Measurements from ENCODE around the gene USH2A. TPM values are rescaled to one million over a fixed set of nuclear protein-coding genes. Genes with fewer than 3 reads are reported as not detected.

Gene USH2A
- total RNA-seq, 1 experiment from 2014 or later, result not detected

DNA sequence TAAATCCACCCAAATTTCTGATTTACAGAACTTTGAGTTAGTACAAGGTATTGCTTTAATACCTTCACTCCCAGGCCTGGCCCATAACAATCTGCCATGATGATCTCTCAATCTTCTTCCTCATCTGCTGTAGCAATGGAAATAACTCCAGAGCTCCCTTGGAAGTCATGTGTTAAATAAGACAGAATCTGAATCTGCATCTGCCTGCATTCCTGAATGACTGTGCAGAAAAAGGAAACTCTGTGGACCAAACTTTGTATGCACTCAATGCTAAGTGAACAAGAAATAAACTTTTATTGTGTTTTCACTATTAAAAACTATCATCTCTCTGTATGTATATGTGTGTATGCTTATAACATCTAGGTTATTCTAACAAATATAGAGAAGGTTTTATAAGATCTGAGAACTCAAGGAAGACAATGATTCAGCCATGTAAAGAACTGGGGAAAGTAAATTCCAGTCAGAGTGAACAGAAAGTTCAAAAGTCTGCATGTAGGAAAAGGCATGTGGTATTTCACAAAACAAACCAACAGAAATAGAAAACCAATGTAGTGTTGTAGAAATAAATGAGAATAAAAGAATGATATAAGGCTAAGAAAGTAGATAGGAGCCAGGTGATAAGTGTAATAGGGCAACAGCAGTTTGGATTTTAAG lies 390.2 kb downstream of the USH2A start:
- no peak for DNase-seq (ENCODE audit: low read depth, low spot score)
- H3K4me3 ChIP-seq (replicated peaks in 1 of 2; ENCODE audit: low read depth in 1 of 2, low read length in 2 of 2), result no peak overlapping the region
- intact Hi-C loops (cut with micrococcal nuclease), result no loop called here
- ChIA-PET CTCF (no interaction called here), RAD21 (ENCODE audit: low non-redundant PET in 1 of 2, low total read pairs in 2 of 2, uncharacterized antibody in 2 of 2, unreplicated experiment in 2 of 2) (no interaction called here), POLR2A (no interaction called here)
- no peak overlapping the region for H3K27ac ChIP-seq (ENCODE audit: low read depth, low read length)
- H2AFZ ChIP-seq (ENCODE audit: low read depth, low read length, poor library complexity, severe bottlenecking), result no peak overlapping the region
- no peak overlapping the region for H3K9ac ChIP-seq (ENCODE audit: low read length)
- H3K9me2 ChIP-seq (ENCODE audit: insufficient read depth), result no peaks in the 10 kb centered on the region
- no peaks in the 10 kb centered on the region for H4K20me1 ChIP-seq (ENCODE audit: insufficient read depth)
- no TSS peak for BruUV-seq (replicated peaks)
- H3K27me3 ChIP-seq (ENCODE audit: insufficient read depth, low read length), result no peaks in the 10 kb centered on the region
- H3K4me2 ChIP-seq (ENCODE audit: low read length), result no peak overlapping the region
- H3K36me3 ChIP-seq (ENCODE audit: control insufficient read depth in 1 of 2, insufficient read depth in 2 of 2, low read length in 2 of 2), result no peaks in the 10 kb centered on the region
- TF ChIP-seq RAD21 (IDR thresholded peaks at IDR 0.05; ENCODE audit: low read depth) (no peak), SIN3A (IDR thresholded peaks at IDR 0.05; ENCODE audit: low read depth) (no peak)
- TF ChIP-seq, protein P1, sequence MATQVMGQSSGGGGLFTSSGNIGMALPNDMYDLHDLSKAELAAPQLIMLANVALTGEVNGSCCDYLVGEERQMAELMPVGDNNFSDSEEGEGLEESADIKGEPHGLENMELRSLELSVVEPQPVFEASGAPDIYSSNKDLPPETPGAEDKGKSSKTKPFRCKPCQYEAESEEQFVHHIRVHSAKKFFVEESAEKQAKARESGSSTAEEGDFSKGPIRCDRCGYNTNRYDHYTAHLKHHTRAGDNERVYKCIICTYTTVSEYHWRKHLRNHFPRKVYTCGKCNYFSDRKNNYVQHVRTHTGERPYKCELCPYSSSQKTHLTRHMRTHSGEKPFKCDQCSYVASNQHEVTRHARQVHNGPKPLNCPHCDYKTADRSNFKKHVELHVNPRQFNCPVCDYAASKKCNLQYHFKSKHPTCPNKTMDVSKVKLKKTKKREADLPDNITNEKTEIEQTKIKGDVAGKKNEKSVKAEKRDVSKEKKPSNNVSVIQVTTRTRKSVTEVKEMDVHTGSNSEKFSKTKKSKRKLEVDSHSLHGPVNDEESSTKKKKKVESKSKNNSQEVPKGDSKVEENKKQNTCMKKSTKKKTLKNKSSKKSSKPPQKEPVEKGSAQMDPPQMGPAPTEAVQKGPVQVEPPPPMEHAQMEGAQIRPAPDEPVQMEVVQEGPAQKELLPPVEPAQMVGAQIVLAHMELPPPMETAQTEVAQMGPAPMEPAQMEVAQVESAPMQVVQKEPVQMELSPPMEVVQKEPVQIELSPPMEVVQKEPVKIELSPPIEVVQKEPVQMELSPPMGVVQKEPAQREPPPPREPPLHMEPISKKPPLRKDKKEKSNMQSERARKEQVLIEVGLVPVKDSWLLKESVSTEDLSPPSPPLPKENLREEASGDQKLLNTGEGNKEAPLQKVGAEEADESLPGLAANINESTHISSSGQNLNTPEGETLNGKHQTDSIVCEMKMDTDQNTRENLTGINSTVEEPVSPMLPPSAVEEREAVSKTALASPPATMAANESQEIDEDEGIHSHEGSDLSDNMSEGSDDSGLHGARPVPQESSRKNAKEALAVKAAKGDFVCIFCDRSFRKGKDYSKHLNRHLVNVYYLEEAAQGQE (IDR thresholded peaks at IDR 0.05; ENCODE audit: low read depth), result no peak
- ATAC-seq, result no peak
- no peaks in the 10 kb centered on the region for H3K4me1 ChIP-seq (ENCODE audit: control insufficient read depth in 1 of 2, insufficient read depth in 2 of 2, low read length in 2 of 2)
- H3K79me2 ChIP-seq (ENCODE audit: insufficient read depth, low read length), result no peaks in the 10 kb centered on the region
- H3K9me3 ChIP-seq (ENCODE audit: control insufficient read depth in 1 of 2, insufficient read depth in 1 of 2, low read depth in 1 of 2, low read length in 2 of 2), result no peaks in the 10 kb centered on the region

DNA sequence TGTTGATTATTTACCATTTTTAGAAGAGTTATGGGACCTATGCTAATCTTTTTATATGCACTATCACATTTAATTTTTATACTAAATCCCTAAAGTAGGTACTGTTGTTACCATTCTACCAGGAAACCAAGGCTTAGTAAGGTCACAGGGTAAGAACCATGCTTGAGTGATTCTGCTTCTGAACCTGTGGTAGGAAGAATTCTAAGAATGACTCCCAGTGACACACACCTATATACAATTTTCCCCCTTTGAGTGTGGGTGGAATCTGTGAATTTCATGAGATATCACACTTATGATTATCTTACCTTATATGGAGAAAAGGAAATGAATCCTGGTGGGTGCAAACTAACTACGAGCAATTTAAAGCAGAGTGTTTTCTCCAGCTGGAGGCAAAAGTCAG lies 391.0 kb downstream of the USH2A start:
- Histone ChIP-seq H3K9ac (ENCODE audit: low read length) (no peak overlapping the region), H3K27ac (ENCODE audit: low read depth, low read length) (no peak overlapping the region), H3K4me2 (ENCODE audit: low read length) (no peak overlapping the region), H2AFZ (ENCODE audit: low read depth, low read length, poor library complexity, severe bottlenecking) (no peak overlapping the region), H3K9me3 (ENCODE audit: control insufficient read depth in 1 of 2, insufficient read depth in 1 of 2, low read depth in 1 of 2, low read length in 2 of 2) (no peaks in the 10 kb centered on the region), H4K20me1 (ENCODE audit: insufficient read depth) (no peaks in the 10 kb centered on the region), H3K79me2 (ENCODE audit: insufficient read depth, low read length) (no peaks in the 10 kb centered on the region), H3K4me3 (replicated peaks in 1 of 2; ENCODE audit: low read depth in 1 of 2, low read length in 2 of 2) (no peak overlapping the region), H3K4me1 (ENCODE audit: control insufficient read depth in 1 of 2, insufficient read depth in 2 of 2, low read length in 2 of 2) (no peaks in the 10 kb centered on the region), H3K9me2 (ENCODE audit: insufficient read depth) (no peaks in the 10 kb centered on the region), H3K27me3 (ENCODE audit: insufficient read depth, low read length) (no peaks in the 10 kb centered on the region), H3K36me3 (ENCODE audit: control insufficient read depth in 1 of 2, insufficient read depth in 2 of 2, low read length in 2 of 2) (no peaks in the 10 kb centered on the region)
- ChIA-PET RAD21 (ENCODE audit: low non-redundant PET in 1 of 2, low total read pairs in 2 of 2, uncharacterized antibody in 2 of 2, unreplicated experiment in 2 of 2) (no interaction called here), POLR2A (no interaction called here), CTCF (no interaction called here)
- intact Hi-C loops (cut with micrococcal nuclease), result no loop called here
- DNase-seq (ENCODE audit: low read depth, low spot score), result no peak
- no TSS peak for BruUV-seq (replicated peaks)
- ATAC-seq, result no peak
- TF ChIP-seq SIN3A (IDR thresholded peaks at IDR 0.05; ENCODE audit: low read depth) (no peak), CBX3 (IDR thresholded peaks at IDR 0.05; ENCODE audit: low read depth) (no peak), EZH2phosphoT487 (IDR thresholded peaks at IDR 0.05; ENCODE audit: borderline replicate concordance) (no peak), RAD21 (IDR thresholded peaks at IDR 0.05; ENCODE audit: low read depth) (no peak), EZH2 (IDR thresholded peaks at IDR 0.05) (no peak), POLR2AphosphoS5 (IDR thresholded peaks at IDR 0.05; ENCODE audit: low read depth, low read length) (no peak), JUND (IDR thresholded peaks at IDR 0.05) (no peak), EGR1 (IDR thresholded peaks at IDR 0.05; ENCODE audit: low read depth) (no peak), ZNF274 (IDR thresholded peaks at IDR 0.05; ENCODE audit: low read depth, low read length) (no peak), SP1 (IDR thresholded peaks at IDR 0.05; ENCODE audit: low read depth) (no peak)
- TF ChIP-seq, protein P2, sequence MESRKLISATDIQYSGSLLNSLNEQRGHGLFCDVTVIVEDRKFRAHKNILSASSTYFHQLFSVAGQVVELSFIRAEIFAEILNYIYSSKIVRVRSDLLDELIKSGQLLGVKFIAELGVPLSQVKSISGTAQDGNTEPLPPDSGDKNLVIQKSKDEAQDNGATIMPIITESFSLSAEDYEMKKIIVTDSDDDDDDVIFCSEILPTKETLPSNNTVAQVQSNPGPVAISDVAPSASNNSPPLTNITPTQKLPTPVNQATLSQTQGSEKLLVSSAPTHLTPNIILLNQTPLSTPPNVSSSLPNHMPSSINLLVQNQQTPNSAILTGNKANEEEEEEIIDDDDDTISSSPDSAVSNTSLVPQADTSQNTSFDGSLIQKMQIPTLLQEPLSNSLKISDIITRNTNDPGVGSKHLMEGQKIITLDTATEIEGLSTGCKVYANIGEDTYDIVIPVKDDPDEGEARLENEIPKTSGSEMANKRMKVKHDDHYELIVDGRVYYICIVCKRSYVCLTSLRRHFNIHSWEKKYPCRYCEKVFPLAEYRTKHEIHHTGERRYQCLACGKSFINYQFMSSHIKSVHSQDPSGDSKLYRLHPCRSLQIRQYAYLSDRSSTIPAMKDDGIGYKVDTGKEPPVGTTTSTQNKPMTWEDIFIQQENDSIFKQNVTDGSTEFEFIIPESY (IDR thresholded peaks at IDR 0.05; ENCODE audit: extremely low read depth, insufficient replicate concordance, low read length), result no peak
- TF ChIP-seq, protein P3, sequence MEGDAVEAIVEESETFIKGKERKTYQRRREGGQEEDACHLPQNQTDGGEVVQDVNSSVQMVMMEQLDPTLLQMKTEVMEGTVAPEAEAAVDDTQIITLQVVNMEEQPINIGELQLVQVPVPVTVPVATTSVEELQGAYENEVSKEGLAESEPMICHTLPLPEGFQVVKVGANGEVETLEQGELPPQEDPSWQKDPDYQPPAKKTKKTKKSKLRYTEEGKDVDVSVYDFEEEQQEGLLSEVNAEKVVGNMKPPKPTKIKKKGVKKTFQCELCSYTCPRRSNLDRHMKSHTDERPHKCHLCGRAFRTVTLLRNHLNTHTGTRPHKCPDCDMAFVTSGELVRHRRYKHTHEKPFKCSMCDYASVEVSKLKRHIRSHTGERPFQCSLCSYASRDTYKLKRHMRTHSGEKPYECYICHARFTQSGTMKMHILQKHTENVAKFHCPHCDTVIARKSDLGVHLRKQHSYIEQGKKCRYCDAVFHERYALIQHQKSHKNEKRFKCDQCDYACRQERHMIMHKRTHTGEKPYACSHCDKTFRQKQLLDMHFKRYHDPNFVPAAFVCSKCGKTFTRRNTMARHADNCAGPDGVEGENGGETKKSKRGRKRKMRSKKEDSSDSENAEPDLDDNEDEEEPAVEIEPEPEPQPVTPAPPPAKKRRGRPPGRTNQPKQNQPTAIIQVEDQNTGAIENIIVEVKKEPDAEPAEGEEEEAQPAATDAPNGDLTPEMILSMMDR (IDR thresholded peaks at IDR 0.05 in 2 of 3, conservative IDR thresholded peaks at IDR 0.05 in 1 of 3; ENCODE audit: borderline replicate concordance in 1 of 3, insufficient read depth in 1 of 3, low read depth in 2 of 3, low read length in 2 of 3), result no peak

Measured in HCT116 (cell line).